SK-N-SH (cell line): Measurements from ENCODE around the gene PBX1. TPM values are rescaled to one million over a fixed set of nuclear protein-coding genes. Genes with fewer than 3 reads are reported as not detected.

Experiments used
- CTCF ChIA-PET: fragments of 300-600, 350-600 bp; formaldehyde crosslinking; extraction: SDS; loops from one replicate; lab custom pipeline; 2021; lab: Yijun Ruan, JAX
- POLR2A ChIA-PET: fragments of 350-600 bp; sonication (Branson Sonifier 250); formaldehyde crosslinking; extraction: SDS; loops from one replicate; lab custom pipeline; 2020; ENCODE audit warnings: antibody characterized with exemption, inconsistent platforms; lab: Yijun Ruan, JAX
- DNase-seq: peaks from one replicate; pipeline ENCODE4 v3.0.0; 2012
- H2AFZ ChIP-seq: fragments of 200-600 bp; sonication (generic); 2 replicates; pipeline ENCODE4 v1.8.1; 2016; ENCODE audit warnings: antibody characterized with exemption, mild to moderate bottlenecking, low read depth
- H3F3A ChIP-seq: fragments of 200-600 bp; sonication (generic); replicated peaks from 2 replicates; pipeline ENCODE3; 2016; ENCODE audit warnings: antibody characterized with exemption, mild to moderate bottlenecking; ENCODE audit not compliant: insufficient read depth
- H3K27ac ChIP-seq, 2 experiments: fragments of 200-500 bp in 1 of 2; fragments of 200-600 bp in 1 of 2; sonication (Bioruptor generic) in 1 of 2; sonication (generic), shearing (Covaris generic) in 1 of 2; 2 replicates each; pipeline versions ENCODE4 v1.5.1 to v1.6.1; 2014 to 2016; ENCODE audit warnings: low read depth in 2 of 2, inconsistent platforms in 1 of 2, low read length in 1 of 2, mild to moderate bottlenecking in 1 of 2, mixed read lengths in 1 of 2
- H3K27me3 ChIP-seq: fragments of 200-600 bp; sonication (generic), shearing (Covaris generic); 2 replicates; pipeline ENCODE4 v1.6.1; 2016; ENCODE audit warnings: mixed run types; ENCODE audit not compliant: insufficient read depth
- H3K36me3 ChIP-seq, 2 experiments: fragments of 200-500 bp in 1 of 2; fragments of 200-600 bp in 1 of 2; sonication (Bioruptor generic) in 1 of 2; sonication (generic) in 1 of 2; replicated peaks in 1 of 2; 2 replicates each; pipeline versions ENCODE3 to v1.5.1; 2014 to 2016; ENCODE audit warnings: low read length in 1 of 2, mild to moderate bottlenecking in 1 of 2; ENCODE audit not compliant: insufficient read depth in 2 of 2, control insufficient read depth in 1 of 2
- H3K4me1 ChIP-seq, 2 experiments: fragments of 200-500 bp in 1 of 2; fragments of 200-600 bp in 1 of 2; sonication (Bioruptor generic) in 1 of 2; sonication (generic), shearing (Covaris generic) in 1 of 2; 2 replicates each; pipeline versions ENCODE4 v1.5.1 to v1.6.1; 2014 to 2016; ENCODE audit warnings: low read depth in 1 of 2, low read length in 1 of 2, mixed run types in 1 of 2; ENCODE audit not compliant: insufficient read depth in 2 of 2, control insufficient read depth in 1 of 2
- H3K4me2 ChIP-seq: fragments of 200-600 bp; sonication (generic), shearing (Covaris generic); 2 replicates; pipeline ENCODE4 v1.6.1; 2017; ENCODE audit warnings: mixed run types
- H3K4me3 ChIP-seq, 2 experiments: fragments of 200-500 bp in 1 of 2; fragments of 200-600 bp in 1 of 2; sonication (Bioruptor generic) in 1 of 2; sonication (generic), shearing (Covaris generic) in 1 of 2; 2 replicates each; pipeline versions ENCODE4 v1.5.1 to v1.8.1; 2014 to 2016; ENCODE audit warnings: low read depth in 2 of 2, inconsistent platforms in 1 of 2, low read length in 1 of 2, mild to moderate bottlenecking in 1 of 2, mixed read lengths in 1 of 2, moderate library complexity in 1 of 2
- H3K79me2 ChIP-seq: fragments of 200-600 bp; sonication (generic); 2 replicates; pipeline ENCODE4 v1.8.1; 2017; ENCODE audit warnings: mild to moderate bottlenecking; ENCODE audit not compliant: insufficient read depth
- H3K9ac ChIP-seq: fragments of 200-600 bp; sonication (generic); 2 replicates; pipeline ENCODE4 v1.6.1; 2017; ENCODE audit warnings: mixed run types
- H3K9me2 ChIP-seq: fragments of 200-600 bp; sonication (generic); 2 replicates; pipeline ENCODE4 v1.6.1; 2017; ENCODE audit warnings: mixed run types
- H3K9me3 ChIP-seq: fragments of 200-600 bp; sonication (generic); 2 replicates; pipeline ENCODE4 v1.6.1; 2017; ENCODE audit warnings: mixed run types, mild to moderate bottlenecking, moderate library complexity
- H4K20me1 ChIP-seq: fragments of 200-600 bp; sonication (generic); 2 replicates; pipeline ENCODE4 v1.6.1; 2017; ENCODE audit warnings: mild to moderate bottlenecking, mixed run types; ENCODE audit not compliant: insufficient read depth
- CTCF ChIP-seq: fragments of 200-600 bp; sonication (generic); IDR thresholded peaks from 2 replicates; pipeline ENCODE4 v1.6.1; 2017; ENCODE audit warnings: antibody characterized with exemption, mild to moderate bottlenecking, moderate library complexity
- ELF1 ChIP-seq: IDR thresholded peaks from 2 replicates; pipeline ENCODE4 v1.4.0; 2012
- EP300 ChIP-seq, 2 experiments: IDR thresholded peaks; 2 replicates each; pipeline versions ENCODE4 v1.4.0 to v1.6.1; 2012; ENCODE audit warnings: borderline replicate concordance in 1 of 2, low read depth in 1 of 2, low read length in 1 of 2
- EZH2phosphoT487 ChIP-seq: fragments of 200-600 bp; sonication (generic); IDR thresholded peaks from 2 replicates; pipeline ENCODE4 v1.6.1; 2017; ENCODE audit warnings: low read depth, mixed run types, mild to moderate bottlenecking, antibody characterized with exemption, moderate library complexity, borderline replicate concordance
- FOXM1 ChIP-seq: IDR thresholded peaks from 2 replicates; pipeline ENCODE4 v1.4.0; 2012; ENCODE audit warnings: low read depth, mild to moderate bottlenecking
- GABPA ChIP-seq: IDR thresholded peaks from 2 replicates; pipeline ENCODE4 v1.4.0; 2012; ENCODE audit warnings: low read depth, mild to moderate bottlenecking
- IRF3 ChIP-seq: fragments of 150-350 bp; IDR thresholded peaks from 2 replicates; pipeline ENCODE4 v1.6.1; 2016; ENCODE audit warnings: mild to moderate bottlenecking, low read depth, low read length
- JUND ChIP-seq: IDR thresholded peaks from 2 replicates; pipeline ENCODE4 v1.4.0; 2012
- MAX ChIP-seq: IDR thresholded peaks from 2 replicates; pipeline ENCODE4 v1.4.0; 2012; ENCODE audit warnings: low read depth
- NRF1 ChIP-seq: IDR thresholded peaks from 2 replicates; pipeline ENCODE4 v1.6.1; 2012; ENCODE audit warnings: low read depth, mild to moderate bottlenecking, low read length
- RCOR1 ChIP-seq: fragments of 150-350 bp; IDR thresholded peaks from 2 replicates; pipeline ENCODE4 v1.6.1; 2017; ENCODE audit warnings: antibody characterized with exemption, low read length
- SIN3A ChIP-seq: IDR thresholded peaks from 2 replicates; pipeline ENCODE4 v1.6.1; 2012; ENCODE audit warnings: low read depth, mild to moderate bottlenecking, low read length, moderate library complexity, borderline replicate concordance
- SMC3 ChIP-seq: IDR thresholded peaks from 2 replicates; pipeline ENCODE4 v1.6.1; 2012; ENCODE audit warnings: low read depth, low read length, improper control_type of control experiment
- TAF1 ChIP-seq: IDR thresholded peaks from 2 replicates; pipeline ENCODE4 v1.6.1; 2012; ENCODE audit warnings: low read depth, mild to moderate bottlenecking, low read length, moderate library complexity, borderline replicate concordance
- TEAD4 ChIP-seq: IDR thresholded peaks from 2 replicates; pipeline ENCODE4 v1.4.0; 2012; ENCODE audit warnings: mild to moderate bottlenecking, borderline replicate concordance; ENCODE audit not compliant: insufficient read depth
- USF1 ChIP-seq: IDR thresholded peaks from 2 replicates; pipeline ENCODE4 v1.4.0; 2012; ENCODE audit warnings: low read depth, borderline replicate concordance
- ZBTB33 ChIP-seq: IDR thresholded peaks from 2 replicates; pipeline ENCODE4 v1.4.0; 2012; ENCODE audit warnings: low read depth, borderline replicate concordance
- WGBS: methylation state at CpG from one replicate; pipeline ENCODE4 v1.1.6; 2017; ENCODE audit warnings: low lambda C conversion rate; 5-methylcytosine and 5-hydroxymethylcytosine counted together
- polyA plus RNA-seq, 3 experiments: library from polyadenylated mRNA; depleted of rRNA; stranded (reverse); fragments of >200 nt; gene quantifications; 2 replicates each; pipeline ENCODE4 v1.2.3, GENCODE V29; 2012

Gene PBX1
- polyA plus RNA-seq, 1 of the 3 experiments (the other 2 are of a cell fraction), result 27.0 TPM

- H3K4me1 ChIP-seq, result peaks cover 0 to 14% of the 10 kb centered on the region in 2 experiments; a peak in 2 of 4 replicates
- no peaks in the 10 kb centered on the region for H4K20me1 ChIP-seq
- no peak overlapping the region for H2AFZ ChIP-seq
- H3K27ac ChIP-seq, result no peak overlapping the region
- no peaks in the 10 kb centered on the region for H3K27me3 ChIP-seq
- H3K36me3 ChIP-seq, result no peaks in the 10 kb centered on the region
- no peaks in the 10 kb centered on the region for H3K9me3 ChIP-seq
- no peak for TF ChIP-seq JUND
- 87% methylated on average over 5 of the region's 6 CpGs for WGBS
- no peaks in the 10 kb centered on the region for H3K9me2 ChIP-seq
- no peak overlapping the region for H3K9ac ChIP-seq
- CTCF ChIA-PET, result interaction anchor here (1.6 kb wide), 1 partner anchor 70 kb away, joined by 3 read pairs; no protein-coding TSS in a partner anchor
- no peaks in the 10 kb centered on the region for H3F3A ChIP-seq
- H3K4me3 ChIP-seq, result no peak overlapping the region
- POLR2A ChIA-PET, result no interaction called here
- DNase-seq, result no peak
- H3K4me2 ChIP-seq, result no peak overlapping the region
- no peaks in the 10 kb centered on the region for H3K79me2 ChIP-seq
These were observed 111.8 kb downstream of the PBX1 start for GRCh38 chr1:164670786-164671185.

GRCh38 chr1:164671323-164671965 lies 112.5 kb downstream of the PBX1 start:
- POLR2A ChIA-PET, result no interaction called here
- Histone ChIP-seq H3K27me3 (no peaks in the 10 kb centered on the region), H3F3A (no peaks in the 10 kb centered on the region), H3K9me3 (no peaks in the 10 kb centered on the region), H4K20me1 (no peaks in the 10 kb centered on the region), H3K27ac (no peak overlapping the region), H3K4me1 (peaks cover 0 to 14% of the 10 kb centered on the region in 2 experiments; a peak in 2 of 4 replicates), H3K4me2 (no peak overlapping the region), H3K4me3 (no peak overlapping the region), H3K9ac (no peak overlapping the region), H3K9me2 (no peaks in the 10 kb centered on the region), H3K79me2 (no peaks in the 10 kb centered on the region), H2AFZ (no peak overlapping the region), H3K36me3 (no peaks in the 10 kb centered on the region)
- CTCF ChIA-PET, result interaction anchor here (1.1 to 2.2 kb wide), 3 partner anchors 9 to 70 kb away, joined by 3 to 5 read pairs (median 3); no protein-coding TSS in a partner anchor
- TF ChIP-seq SIN3A, result no peak
- no peak for TF ChIP-seq TAF1
- no peak for TF ChIP-seq GABPA
- TF ChIP-seq USF1, result no peak
- TF ChIP-seq SMC3, result no peak
- no peak for TF ChIP-seq IRF3
- TF ChIP-seq TEAD4, result no peak
- TF ChIP-seq EZH2phosphoT487, result no peak
- no peak for TF ChIP-seq FOXM1
- no peak for TF ChIP-seq MAX
- TF ChIP-seq ELF1, result no peak
- TF ChIP-seq EP300 (IDR thresholded peaks at IDR 0.05; ENCODE audit: borderline replicate concordance in 1 of 2, low read depth in 1 of 2, low read length in 1 of 2), result no peak
- TF ChIP-seq RCOR1, result no peak
- no peak for TF ChIP-seq ZBTB33
- no peak for TF ChIP-seq NRF1
- no peak for TF ChIP-seq CTCF
- 78% methylated on average over 7 of the region's 7 CpGs for WGBS
- DNase-seq, result no peak
